Transverse colon (tissue), 4 donors: ENCODE measurements around the gene KRTAP2-4. TPM values are rescaled to one million over a fixed set of nuclear protein-coding genes. Genes with fewer than 3 reads are reported as not detected.
"Not testable (repeated sequence)": the region's sequence is repeated elsewhere in the genome, so short reads cannot be mapped to it uniquely, and the experiment has no call there.

Experiments
- DNase-seq: peaks from one replicate; pipeline ENCODE4 v3.0.0-alpha.2; 2019
- H3K27ac ChIP-seq, 4 donors: fragments of 200-600 bp; sonication (generic); 2 replicates each; pipeline ENCODE4 v1.5.1; 2016 to 2018; ENCODE audit warnings: inconsistent platforms in 4 of 4
- H3K27me3 ChIP-seq: fragments of 200-600 bp; sonication (generic); 2 replicates; pipeline ENCODE4 v1.5.1; 2017; ENCODE audit warnings: inconsistent platforms
- H3K36me3 ChIP-seq, 4 donors: fragments of 200-600 bp; sonication (generic); 2 replicates each; pipeline ENCODE4 v1.5.1; 2017 to 2019; ENCODE audit warnings: inconsistent platforms in 4 of 4
- H3K4me1 ChIP-seq, 4 donors: fragments of 200-600 bp; sonication (generic); 2 replicates each; pipeline ENCODE4 v1.5.1; 2017 to 2020; ENCODE audit warnings: inconsistent platforms in 4 of 4
- H3K4me3 ChIP-seq, 4 donors: fragments of 200-600 bp; sonication (generic); 1 replicate in 1 of 4; 2 replicates in 3 of 4; pipeline versions ENCODE4 v1.5.1 to v1.6.1; 2017 to 2019; ENCODE audit warnings: inconsistent platforms in 4 of 4
- H3K9me3 ChIP-seq, 2 donors: fragments of 200-600 bp; sonication (generic); 2 replicates each; pipeline ENCODE4 v1.5.1; 2017 to 2019; ENCODE audit warnings: inconsistent platforms in 2 of 2
- EP300 ChIP-seq: sonication (generic); formaldehyde crosslinking; IDR thresholded peaks from one replicate; pipeline ENCODE4 v1.6.1; 2017; ENCODE audit warnings: antibody characterized with exemption, low read depth
- POLR2A ChIP-seq: fragments of 450-650 bp; IDR thresholded peaks from one replicate; pipeline ENCODE4 v1.6.1; 2016; ENCODE audit warnings: antibody characterized with exemption, mild to moderate bottlenecking, moderate library complexity
- POLR2AphosphoS5 ChIP-seq, 3 donors: sonication (generic); formaldehyde crosslinking; IDR thresholded peaks; one replicate each; pipeline ENCODE4 v1.6.1; 2016; ENCODE audit warnings: antibody characterized with exemption in 3 of 3
- WGBS, 2 donors: methylation state at CpG; one replicate each; pipeline ENCODE4 v1.1.5; 2018; ENCODE audit warnings: low coverage in 1 of 2; 5-methylcytosine and 5-hydroxymethylcytosine counted together
- in situ Hi-C, 4 donors: fragments of 200-750 bp; cut with MboI; loops; one replicate each; pipeline versions ENCODE4 v1.15.0 to v1.15.1; 2017; ENCODE audit warnings: low sequenced_read_pairs in 3 of 4, low pct_ligation_motif_present in 1 of 4, low pct_unique_long_range_greater_than_20kb in 1 of 4
- intact Hi-C: fragments of 100-400 bp; cut with DNase I; formaldehyde crosslinking; loops from one replicate; pipeline ENCODE4 v1.15.1; 2023; ENCODE audit warnings: low total_unique reads
- total RNA-seq, 4 donors: library from RNA; depleted of rRNA; stranded (reverse); fragments of >200 nt; gene quantifications; one replicate each; pipeline ENCODE4 v1.1.0, GENCODE V29; 2016
- TF ChIP-seq, protein P1 (sequence below), 5 experiments: fragments of 200-600 bp in 3 of 5; fragments of 450-650 bp in 2 of 5; sonication (generic) in 3 of 5; IDR thresholded peaks; 1 replicate in 2 of 5; 2 replicates in 3 of 5; pipeline ENCODE4 v1.5.1; 2016 to 2017; ENCODE audit warnings: antibody characterized with exemption in 5 of 5, inconsistent platforms in 3 of 5, mild to moderate bottlenecking in 2 of 5, moderate library complexity in 1 of 5

The KRTAP2-4 gene
- total RNA-seq, 4 donors from 2014 or later: not detected

DNA sequence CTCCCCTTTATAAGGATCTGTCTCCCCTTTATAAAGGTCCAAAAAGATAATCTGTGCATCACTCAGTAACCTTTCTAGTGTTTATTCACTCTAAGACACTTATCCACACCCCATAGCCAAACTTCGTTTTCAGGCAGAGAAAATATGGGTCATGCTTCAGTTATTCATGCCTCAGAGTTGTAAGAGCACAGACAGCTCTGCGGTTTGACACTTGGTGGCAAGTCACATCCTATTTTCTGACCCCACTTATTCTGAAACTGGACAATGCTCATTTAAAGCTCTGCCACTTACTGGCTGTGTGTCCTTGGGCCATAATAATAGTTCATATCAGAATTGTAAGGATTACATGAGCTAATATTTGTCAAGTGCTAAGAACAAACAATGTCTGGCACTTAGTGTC, 16.6 kb downstream of the KRTAP2-4 start:
- no peak overlapping the region for H3K27ac ChIP-seq
- DNase-seq: no peak
- no peak overlapping the region for H3K4me3 ChIP-seq
- H3K27me3 ChIP-seq: peaks cover 40% of the 10 kb centered on the region
- TF ChIP-seq POLR2AphosphoS5 (IDR thresholded peaks at IDR 0.05) (no peak), EP300 (no peak), POLR2A (no peak)
- TF ChIP-seq, protein P1, sequence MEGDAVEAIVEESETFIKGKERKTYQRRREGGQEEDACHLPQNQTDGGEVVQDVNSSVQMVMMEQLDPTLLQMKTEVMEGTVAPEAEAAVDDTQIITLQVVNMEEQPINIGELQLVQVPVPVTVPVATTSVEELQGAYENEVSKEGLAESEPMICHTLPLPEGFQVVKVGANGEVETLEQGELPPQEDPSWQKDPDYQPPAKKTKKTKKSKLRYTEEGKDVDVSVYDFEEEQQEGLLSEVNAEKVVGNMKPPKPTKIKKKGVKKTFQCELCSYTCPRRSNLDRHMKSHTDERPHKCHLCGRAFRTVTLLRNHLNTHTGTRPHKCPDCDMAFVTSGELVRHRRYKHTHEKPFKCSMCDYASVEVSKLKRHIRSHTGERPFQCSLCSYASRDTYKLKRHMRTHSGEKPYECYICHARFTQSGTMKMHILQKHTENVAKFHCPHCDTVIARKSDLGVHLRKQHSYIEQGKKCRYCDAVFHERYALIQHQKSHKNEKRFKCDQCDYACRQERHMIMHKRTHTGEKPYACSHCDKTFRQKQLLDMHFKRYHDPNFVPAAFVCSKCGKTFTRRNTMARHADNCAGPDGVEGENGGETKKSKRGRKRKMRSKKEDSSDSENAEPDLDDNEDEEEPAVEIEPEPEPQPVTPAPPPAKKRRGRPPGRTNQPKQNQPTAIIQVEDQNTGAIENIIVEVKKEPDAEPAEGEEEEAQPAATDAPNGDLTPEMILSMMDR (IDR thresholded peaks at IDR 0.05): no peak
- in situ Hi-C loops (no loop called here), intact Hi-C loops (no loop called here)
- no peaks in the 10 kb centered on the region for H3K36me3 ChIP-seq
- H3K4me1 ChIP-seq: no peaks in the 10 kb centered on the region
- H3K9me3 ChIP-seq: no peaks in the 10 kb centered on the region
- 34 to 38% methylated on average over 2 of the region's 2 CpGs for WGBS, 2 donors

GRCh38 chr17:41048441-41048840, 17.2 kb downstream of the KRTAP2-4 start:
- TF ChIP-seq POLR2AphosphoS5 (IDR thresholded peaks at IDR 0.05): no peak
- TF ChIP-seq, protein P1 (IDR thresholded peaks at IDR 0.05): no peak
- TF ChIP-seq POLR2A: no peak
- no peak for TF ChIP-seq EP300
- Histone ChIP-seq H3K27ac (no peak overlapping the region), H3K4me3 (no peak overlapping the region), H3K4me1 (no peaks in the 10 kb centered on the region), H3K27me3 (peaks cover 40% of the 10 kb centered on the region), H3K36me3 (no peaks in the 10 kb centered on the region), H3K9me3 (peaks cover 0 to 1% of the 10 kb centered on the region in 2 donors)
- in situ Hi-C loops: no loop called here
- WGBS, 2 donors: 68 to 78% methylated on average over 4 to 7 of the region's 7 CpGs
- no peak for DNase-seq
- intact Hi-C loops: no loop called here

DNA sequence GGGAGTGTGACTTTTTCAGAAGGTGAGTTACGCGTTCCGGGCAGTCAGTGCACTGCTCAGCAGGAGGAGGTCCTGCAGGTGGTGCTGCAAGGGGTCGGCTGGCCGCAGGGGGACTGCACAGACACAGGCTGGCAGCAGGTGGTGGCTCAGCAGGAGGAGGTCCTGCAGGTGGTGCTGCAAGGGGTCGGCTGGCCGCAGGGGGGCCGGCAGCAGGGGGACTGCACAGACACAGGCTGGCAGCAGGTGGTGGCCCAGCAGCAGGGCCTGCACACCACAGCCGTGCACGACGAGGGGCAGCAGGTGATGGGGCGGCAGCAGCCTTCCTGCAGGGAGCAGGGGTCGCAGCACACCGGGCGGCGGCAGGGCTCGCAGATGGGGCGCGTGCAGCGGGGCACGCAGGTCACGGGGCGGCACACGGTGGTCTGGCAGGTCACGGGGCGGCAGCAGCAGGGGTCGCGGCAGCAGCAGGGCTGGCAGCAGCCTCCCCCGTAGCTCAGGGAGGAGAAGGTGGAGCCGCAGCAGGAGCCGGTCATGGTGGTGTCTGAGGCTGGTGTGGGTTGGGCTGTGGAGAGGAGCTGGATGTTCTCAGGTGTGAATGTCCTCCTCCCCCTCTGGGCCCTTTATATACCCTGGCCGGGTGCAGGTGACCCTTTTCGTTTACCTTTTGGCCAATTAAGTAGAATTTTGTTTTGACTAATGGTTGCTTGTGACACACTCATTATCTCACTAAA, 18.8 kb downstream of the KRTAP2-4 start, which contains the start of gene KRTAP2-1:
Gene KRTAP2-1, minus strand, starts transcription at position 582 of the 731 bp plus-strand sequence. Its CDS starts 49 bp downstream, at position 533.
- H3K36me3 ChIP-seq, H3K4me3 ChIP-seq, intact Hi-C loops, H3K9me3 ChIP-seq, H3K4me1 ChIP-seq, H3K27ac ChIP-seq, in situ Hi-C loops, DNase-seq: not testable (repeated sequence)
- WGBS, 2 donors: 77% methylated on average over 8 of the region's 33 CpGs; no CpG with 5 or more reads in 1 of the 2 donors
- H3K27me3 ChIP-seq: peaks cover 40% of the 10 kb centered on the region

DNA sequence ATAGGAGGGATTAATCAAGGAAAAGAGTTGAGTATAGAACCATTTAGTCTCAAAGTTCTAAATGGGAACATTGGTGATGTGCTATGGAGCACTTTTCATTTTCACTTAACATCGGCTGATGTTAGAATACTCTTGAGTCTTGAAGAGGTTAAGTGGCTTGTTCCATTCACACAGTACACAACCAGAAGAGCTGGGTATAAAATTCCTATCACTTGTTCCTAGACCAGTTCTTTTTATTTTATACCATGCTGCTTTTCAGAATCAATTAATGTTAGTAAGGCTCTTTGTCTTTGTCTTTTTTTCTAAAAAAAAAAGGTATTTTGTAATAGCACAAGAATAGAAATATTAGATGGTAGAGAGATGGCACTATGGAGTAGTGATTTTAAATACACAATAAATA, 22.7 kb downstream of the KRTAP2-4 start:
- no peak for DNase-seq

GRCh38 chr17:41040783-41041571, 24.7 kb downstream of the KRTAP2-4 start, which contains the start of gene KRTAP1-1:
Gene KRTAP1-1, minus strand, starts transcription at chr17:41041450. Its CDS starts 53 bp downstream, at chr17:41041397.
- WGBS, 2 donors: 33 to 75% methylated on average over 1 to 14 of the region's 14 CpGs
- in situ Hi-C loops, H3K9me3 ChIP-seq, H3K4me1 ChIP-seq, H3K27ac ChIP-seq, H3K36me3 ChIP-seq, intact Hi-C loops, DNase-seq, H3K4me3 ChIP-seq: not testable (repeated sequence)
- peaks cover 11% of the 10 kb centered on the region for H3K27me3 ChIP-seq

More for the DNA sequence above, 22.7 kb downstream of the KRTAP2-4 start:
- Histone ChIP-seq H3K36me3 (no peaks in the 10 kb centered on the region), H3K9me3 (peaks cover 0 to 3% of the 10 kb centered on the region in 2 donors), H3K27me3 (peaks cover 18% of the 10 kb centered on the region), H3K4me3 (no peak overlapping the region), H3K27ac (no peak overlapping the region), H3K4me1 (no peaks in the 10 kb centered on the region)
- 75 to 100% methylated on average over 1 of the region's 1 CpG for WGBS, 2 donors
- intact Hi-C loops (no loop called here), in situ Hi-C loops (no loop called here)
- TF ChIP-seq, protein P1 (IDR thresholded peaks at IDR 0.05): no peak
- TF ChIP-seq POLR2AphosphoS5 (IDR thresholded peaks at IDR 0.05) (no peak), POLR2A (no peak), EP300 (no peak)
